Activated CD4-positive, alpha-beta T cell treated with anti-CD3 and anti-CD28 coated beads, Interleukin-2, amount 50 U/mL, for 16 hours (primary cell): Measurements from ENCODE around the gene VPS54.
A peak's percentile ranks its signal among the peaks of the same experiment; 100 is the strongest.
"Not testable (repeated sequence)": the region's sequence is repeated elsewhere in the genome, so short reads cannot be mapped to it uniquely, and the experiment has no call there.

Experiments
- DNase-seq: peaks from one replicate; pipeline ENCODE4 v3.0.0-alpha.2; 2020

Gene VPS54

GRCh38 chr2:63991173-63991999 lies 27.8 kb downstream of the VPS54 start:
- DNase-seq, result not testable (repeated sequence)

- DNase-seq, result no peak
Measured at GRCh38 chr2:63990072-63990471, 29.2 kb downstream of the VPS54 start.

- not testable (repeated sequence) for DNase-seq
Measured at GRCh38 chr2:63988842-63989436, 30.3 kb downstream of the VPS54 start.

- DNase-seq, result no peak
Measured at GRCh38 chr2:63984606-63985359, 34.4 kb downstream of the VPS54 start.

GRCh38 chr2:63983986-63984605 lies 35.1 kb downstream of the VPS54 start:
- DNase-seq, result peak; percentile 47

- no peak for DNase-seq
Measured at GRCh38 chr2:63982335-63982734, 36.9 kb downstream of the VPS54 start.

- DNase-seq, result no peak
Measured at GRCh38 chr2:63981702-63982103, 37.5 kb downstream of the VPS54 start.

- DNase-seq, result no peak
Measured at GRCh38 chr2:63980794-63981193, 38.4 kb downstream of the VPS54 start.

- peak; percentile 72 for DNase-seq
Measured at GRCh38 chr2:63977904-63978303, 41.3 kb downstream of the VPS54 start.

- no peak for DNase-seq
Measured at GRCh38 chr2:63976125-63976510, 43.1 kb downstream of the VPS54 start.

- DNase-seq, result no peak
Measured at GRCh38 chr2:63975437-63976124, 43.6 kb downstream of the VPS54 start.

GRCh38 chr2:63975036-63975435 lies 44.2 kb downstream of the VPS54 start:
- DNase-seq, result not testable (repeated sequence)

- no peak for DNase-seq
Measured at GRCh38 chr2:63962186-63962585, 57.0 kb downstream of the VPS54 start.

- DNase-seq, result no peak
Measured at GRCh38 chr2:63950414-63950813, 68.8 kb downstream of the VPS54 start.

- no peak for DNase-seq
Measured at GRCh38 chr2:63942788-63943187, 76.4 kb downstream of the VPS54 start.

- not testable (repeated sequence) for DNase-seq
Measured at GRCh38 chr2:63932104-63932503, 87.1 kb downstream of the VPS54 start.

- DNase-seq, result no peak
Measured at GRCh38 chr2:63926815-63927214, 92.4 kb downstream of the VPS54 start.

- no peak for DNase-seq
Measured at GRCh38 chr2:63914311-63914710, 104.9 kb downstream of the VPS54 start.

- peak; percentile 49 for DNase-seq
Measured at GRCh38 chr2:63903003-63903402, 116.2 kb downstream of the VPS54 start.

- no peak for DNase-seq
Measured at GRCh38 chr2:63902149-63902548, 117.1 kb downstream of the VPS54 start.

- DNase-seq, result no peak
Measured at GRCh38 chr2:63899639-63900038, 119.6 kb downstream of the VPS54 start.

GRCh38 chr2:63898839-63899238 lies 120.4 kb downstream of the VPS54 start:
- DNase-seq, result no peak

- no peak for DNase-seq
Measured at GRCh38 chr2:63894167-63894566, 125.1 kb downstream of the VPS54 start.
